OCI-LY7 (cell line): ENCODE measurements around the gene BICC1.

Experiments used
- CTCF ChIP-seq: fragments of 200-600 bp; sonication (generic); conservative IDR thresholded peaks from 2 replicates; pipeline ENCODE4 v1.5.1; 2014; ENCODE audit warnings: mild to moderate bottlenecking, antibody characterized with exemption, low read length, moderate library complexity, mixed read lengths
- EZH2phosphoT487 ChIP-seq: fragments of 200-600 bp; sonication (generic); IDR thresholded peaks from 2 replicates; pipeline ENCODE4 v1.6.1; 2018; ENCODE audit warnings: low read depth, borderline replicate concordance, mild to moderate bottlenecking, mixed run types, antibody characterized with exemption, low read length, moderate library complexity, mixed read lengths

- TF ChIP-seq CTCF = no peak
- TF ChIP-seq EZH2phosphoT487 = no peak
These were observed 283.6 kb downstream of the BICC1 start for GRCh38 chr10:58796242-58796641.
